ENCODE data around the gene DONSON. TPM values are rescaled to one million over a fixed set of nuclear protein-coding genes. Genes with fewer than 3 reads are reported as not detected.

Gene DONSON
- total and polyA plus RNA-seq, 9 of the 15 experiments (the other 6 are each of a cell fraction or from before 2014, with no cell fraction given), result 26.7 to 124 (median 62.6) TPM

GRCh38 chr21:33588485-33589335 lies at the start of gene DONSON (continued):
- TF ChIP-seq TFAP4 (CRISPR knock-in tag; IDR thresholded peaks at IDR 0.05; ENCODE audit: borderline replicate concordance) (peak; percentile 54; the same call in 1 of the 2 replicates), MITF (IDR thresholded peaks at IDR 0.05) (no peak), GABPB2 (CRISPR knock-in tag; conservative IDR thresholded peaks at IDR 0.05) (no peak), ETV5 (CRISPR knock-in tag; IDR thresholded peaks at IDR 0.05; ENCODE audit: low read depth) (0 out of 2 replicates have a peak, but pooled peaks have one; percentile 51), PHB (CRISPR knock-in tag; IDR thresholded peaks at IDR 0.05) (no peak; the same call in 1 of the 2 replicates), XRCC4 (IDR thresholded peaks at IDR 0.05; ENCODE audit: extremely low read depth, insufficient read depth, insufficient read length) (no peak), PTBP1 (IDR thresholded peaks at IDR 0.05; ENCODE audit: low read depth, low read length) (no peak), MEIS2 (IDR thresholded peaks at IDR 0.05; ENCODE audit: partially characterized antibody) (peak; percentile 81), ETV6 (IDR thresholded peaks at IDR 0.05; ENCODE audit: borderline replicate concordance in 1 of 2, low read depth in 2 of 2, low read length in 1 of 2) (no peak), ETV6 (CRISPR knock-in tag; IDR thresholded peaks at IDR 0.05; ENCODE audit: borderline replicate concordance) (no peak), NONO (IDR thresholded peaks at IDR 0.05; ENCODE audit: low read depth in 2 of 2, low read length in 1 of 2) (peak; percentile 76 to 85; a peak in 3 of 4 replicates), ZNF146 (CRISPR knock-in tag; IDR thresholded peaks at IDR 0.05; ENCODE audit: unreplicated experiment) (no peak)
- TF ChIP-seq, protein P1, sequence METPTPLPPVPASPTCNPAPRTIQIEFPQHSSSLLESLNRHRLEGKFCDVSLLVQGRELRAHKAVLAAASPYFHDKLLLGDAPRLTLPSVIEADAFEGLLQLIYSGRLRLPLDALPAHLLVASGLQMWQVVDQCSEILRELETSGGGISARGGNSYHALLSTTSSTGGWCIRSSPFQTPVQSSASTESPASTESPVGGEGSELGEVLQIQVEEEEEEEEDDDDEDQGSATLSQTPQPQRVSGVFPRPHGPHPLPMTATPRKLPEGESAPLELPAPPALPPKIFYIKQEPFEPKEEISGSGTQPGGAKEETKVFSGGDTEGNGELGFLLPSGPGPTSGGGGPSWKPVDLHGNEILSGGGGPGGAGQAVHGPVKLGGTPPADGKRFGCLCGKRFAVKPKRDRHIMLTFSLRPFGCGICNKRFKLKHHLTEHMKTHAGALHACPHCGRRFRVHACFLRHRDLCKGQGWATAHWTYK (CRISPR knock-in tag; IDR thresholded peaks at IDR 0.05), result peak; percentile 64
- TF ChIP-seq, protein P2, sequence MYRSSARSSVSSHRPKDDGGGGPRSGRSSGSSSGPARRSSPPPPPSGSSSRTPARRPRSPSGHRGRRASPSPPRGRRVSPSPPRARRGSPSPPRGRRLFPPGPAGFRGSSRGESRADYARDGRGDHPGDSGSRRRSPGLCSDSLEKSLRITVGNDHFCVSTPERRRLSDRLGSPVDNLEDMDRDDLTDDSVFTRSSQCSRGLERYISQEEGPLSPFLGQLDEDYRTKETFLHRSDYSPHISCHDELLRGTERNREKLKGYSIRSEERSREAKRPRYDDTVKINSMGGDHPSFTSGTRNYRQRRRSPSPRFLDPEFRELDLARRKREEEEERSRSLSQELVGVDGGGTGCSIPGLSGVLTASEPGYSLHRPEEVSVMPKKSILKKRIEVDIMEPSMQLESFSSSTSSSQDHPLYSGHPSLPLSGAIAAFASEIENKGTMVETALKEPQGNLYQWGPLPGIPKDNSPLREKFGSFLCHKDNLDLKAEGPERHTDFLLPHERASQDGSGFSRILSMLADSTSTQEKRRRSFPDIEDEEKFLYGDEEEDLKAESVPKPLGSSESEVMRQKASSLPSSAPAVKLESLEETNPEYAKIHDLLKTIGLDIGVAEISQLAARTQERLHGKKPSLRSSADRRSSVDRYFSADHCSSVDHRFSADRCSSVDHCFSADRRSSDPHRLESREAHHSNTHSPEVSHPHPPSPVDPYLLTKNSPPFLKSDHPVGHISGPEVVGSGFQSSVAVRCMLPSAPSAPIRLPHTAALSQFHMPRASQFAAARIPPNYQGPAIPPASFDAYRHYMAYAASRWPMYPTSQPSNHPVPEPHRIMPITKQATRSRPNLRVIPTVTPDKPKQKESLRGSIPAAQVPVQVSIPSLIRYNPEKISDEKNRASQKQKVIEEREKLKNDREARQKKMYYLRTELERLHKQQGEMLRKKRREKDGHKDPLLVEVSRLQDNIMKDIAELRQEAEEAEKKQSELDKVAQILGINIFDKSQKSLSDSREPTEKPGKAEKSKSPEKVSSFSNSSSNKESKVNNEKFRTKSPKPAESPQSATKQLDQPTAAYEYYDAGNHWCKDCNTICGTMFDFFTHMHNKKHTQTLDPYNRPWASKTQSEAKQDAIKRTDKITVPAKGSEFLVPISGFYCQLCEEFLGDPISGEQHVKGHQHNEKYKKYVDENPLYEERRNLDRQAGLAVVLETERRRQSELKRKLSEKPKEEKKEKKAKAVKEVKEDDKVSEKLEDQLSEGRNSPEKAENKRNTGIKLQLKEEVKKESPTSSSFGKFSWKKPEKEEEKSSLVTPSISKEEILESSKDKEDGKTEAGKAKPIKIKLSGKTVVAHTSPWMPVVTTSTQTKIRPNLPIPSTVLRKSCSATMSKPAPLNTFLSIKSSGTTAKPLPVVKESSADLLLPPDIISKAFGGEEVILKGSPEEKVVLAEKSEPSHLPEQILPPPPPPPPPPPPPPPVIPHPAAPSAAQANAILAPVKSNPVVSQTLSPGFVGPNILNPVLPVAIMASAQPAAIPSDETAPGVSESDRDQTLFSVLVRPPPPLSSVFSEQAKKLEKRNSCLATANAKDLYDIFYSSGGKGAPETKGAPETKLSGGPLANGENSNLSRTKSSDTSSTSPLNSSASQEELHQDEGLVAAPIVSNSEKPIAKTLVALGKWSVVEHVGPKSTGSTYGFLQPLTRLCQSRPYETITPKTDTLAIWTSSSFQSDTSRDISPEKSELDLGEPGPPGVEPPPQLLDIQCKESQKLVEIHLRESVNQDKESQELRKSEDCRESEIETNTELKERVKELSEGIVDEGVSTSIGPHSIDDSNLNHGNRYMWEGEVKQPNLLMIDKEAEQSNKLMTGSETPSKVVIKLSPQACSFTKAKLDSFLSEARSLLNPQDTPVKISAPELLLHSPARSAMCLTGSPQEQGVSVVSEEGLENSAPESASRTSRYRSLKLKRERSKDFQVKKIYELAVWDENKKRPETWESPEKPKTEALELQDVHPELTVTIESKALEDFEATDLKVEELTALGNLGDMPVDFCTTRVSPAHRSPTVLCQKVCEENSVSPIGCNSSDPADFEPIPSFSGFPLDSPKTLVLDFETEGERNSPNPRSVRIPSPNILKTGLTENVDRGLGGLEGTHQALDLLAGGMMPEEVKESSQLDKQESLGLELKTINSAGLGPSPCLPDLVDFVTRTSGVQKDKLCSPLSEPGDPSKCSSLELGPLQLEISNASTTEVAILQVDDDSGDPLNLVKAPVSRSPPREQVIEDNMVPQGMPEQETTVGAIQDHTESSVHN (IDR thresholded peaks at IDR 0.05; ENCODE audit: borderline replicate concordance in 1 of 2, low read depth in 1 of 2), result no peak
